Mesenchymal stem cell (in vitro differentiated cells and primary cell): ENCODE results near the gene FOXJ1.
A peak's percentile ranks its signal among the peaks of the same experiment; 100 is the strongest.

Experiments used
- DNase-seq: peaks from one replicate; pipeline ENCODE4 v3.0.0-alpha.2; 2013
- H2AFZ ChIP-seq: one replicate; pipeline ENCODE4 v1.6.1; 2013; ENCODE audit warnings: low read depth, mild to moderate bottlenecking, control low read depth, inconsistent platforms, low read length, moderate library complexity
- H2AK5ac ChIP-seq: 2 replicates; pipeline ENCODE4 v1.6.1; 2013; ENCODE audit warnings: low read length, moderate library complexity, mild to moderate bottlenecking, inconsistent platforms; ENCODE audit not compliant: severe bottlenecking
- H2BK120ac ChIP-seq: one replicate; pipeline ENCODE4 v1.6.1; 2013; ENCODE audit warnings: low read depth, mild to moderate bottlenecking, inconsistent platforms, low read length, moderate library complexity
- H2BK12ac ChIP-seq, 2 experiments: one replicate each; pipeline ENCODE4 v1.6.1; 2013; ENCODE audit warnings: inconsistent platforms in 2 of 2, low read length in 2 of 2, mild to moderate bottlenecking in 2 of 2, moderate library complexity in 2 of 2, control low read depth in 1 of 2
- H2BK15ac ChIP-seq: one replicate; pipeline ENCODE4 v1.6.1; 2013; ENCODE audit warnings: mild to moderate bottlenecking, low read depth, inconsistent platforms; ENCODE audit not compliant: poor library complexity, severe bottlenecking
- H2BK5ac ChIP-seq: 2 replicates; pipeline ENCODE4 v1.6.1; 2013; ENCODE audit warnings: low read depth, mild to moderate bottlenecking, low read length, control low read depth, inconsistent platforms; ENCODE audit not compliant: poor library complexity, severe bottlenecking
- H3K14ac ChIP-seq, 2 experiments: one replicate each; pipeline ENCODE4 v1.6.1; 2013; ENCODE audit warnings: inconsistent platforms in 2 of 2, low read length in 2 of 2, control low read depth in 1 of 2, mild to moderate bottlenecking in 1 of 2, moderate library complexity in 1 of 2
- H3K18ac ChIP-seq, 2 experiments: one replicate each; pipeline ENCODE4 v1.6.1; 2013; ENCODE audit warnings: inconsistent platforms in 2 of 2, low read length in 2 of 2, control low read depth in 1 of 2, low read depth in 1 of 2, mild to moderate bottlenecking in 1 of 2
- H3K23ac ChIP-seq, 2 experiments: one replicate each; pipeline ENCODE4 v1.6.1; 2013; ENCODE audit warnings: inconsistent platforms in 2 of 2, low read length in 2 of 2, mild to moderate bottlenecking in 2 of 2, moderate library complexity in 2 of 2, control low read depth in 1 of 2
- H3K27ac ChIP-seq: 2 replicates; pipeline ENCODE4 v1.5.1; 2013; ENCODE audit warnings: mild to moderate bottlenecking, moderate library complexity, low read length, control low read depth, inconsistent platforms; ENCODE audit not compliant: poor library complexity, severe bottlenecking
- H3K27me3 ChIP-seq, 2 experiments: 2 replicates each; pipeline versions ENCODE4 v1.6.1 to v1.7.0; 2013; ENCODE audit warnings: low read length in 2 of 2, mild to moderate bottlenecking in 2 of 2, moderate library complexity in 2 of 2, control low read depth in 1 of 2, inconsistent platforms in 1 of 2; ENCODE audit not compliant: control insufficient read depth in 1 of 2, insufficient read depth in 1 of 2
- H3K36me3 ChIP-seq, 2 experiments: 2 replicates each; pipeline versions ENCODE4 v1.6.1 to v1.7.0; 2013; ENCODE audit warnings: low read length in 2 of 2, control low read depth in 1 of 2, inconsistent platforms in 1 of 2, low read depth in 1 of 2, mild to moderate bottlenecking in 1 of 2; ENCODE audit not compliant: insufficient read depth in 2 of 2, control insufficient read depth in 1 of 2
- H3K4ac ChIP-seq, 2 experiments: one replicate each; pipeline ENCODE4 v1.6.1; 2013; ENCODE audit warnings: inconsistent platforms in 2 of 2, low read length in 2 of 2, mild to moderate bottlenecking in 2 of 2, moderate library complexity in 2 of 2, control low read depth in 1 of 2, low read depth in 1 of 2
- H3K4me1 ChIP-seq: 2 replicates; pipeline ENCODE4 v1.6.1; 2013; ENCODE audit warnings: low read depth, low read length, control low read depth; ENCODE audit not compliant: control insufficient read depth, insufficient read depth
- H3K4me2 ChIP-seq: 2 replicates; pipeline ENCODE4 v1.6.1; 2013; ENCODE audit warnings: low read length, mild to moderate bottlenecking, inconsistent platforms; ENCODE audit not compliant: poor library complexity, severe bottlenecking
- H3K4me3 ChIP-seq, 2 experiments: 2 replicates each; pipeline versions ENCODE4 v1.5.1 to v1.7.0; 2013; ENCODE audit warnings: low read length in 2 of 2, mild to moderate bottlenecking in 2 of 2, control low read depth in 1 of 2, low read depth in 1 of 2; ENCODE audit not compliant: insufficient read depth in 1 of 2
- H3K79me1 ChIP-seq: replicated peaks from 2 replicates; pipeline ENCODE4 v1.6.1; 2013; ENCODE audit warnings: mild to moderate bottlenecking, control low read depth, low read length, inconsistent platforms; ENCODE audit not compliant: poor library complexity, severe bottlenecking
- H3K9ac ChIP-seq: 2 replicates; pipeline ENCODE4 v1.7.0; 2013; ENCODE audit warnings: mild to moderate bottlenecking, low read length, moderate library complexity
- H3K9me3 ChIP-seq: 2 replicates; pipeline ENCODE4 v1.7.0; 2013; ENCODE audit warnings: mild to moderate bottlenecking, low read length; ENCODE audit not compliant: control insufficient read depth
- H4K8ac ChIP-seq: one replicate; pipeline ENCODE4 v1.6.1; 2013; ENCODE audit warnings: inconsistent platforms, mild to moderate bottlenecking, low read length, moderate library complexity
- H4K91ac ChIP-seq: one replicate; pipeline ENCODE4 v1.6.1; 2013; ENCODE audit warnings: mild to moderate bottlenecking, low read length, inconsistent platforms
- WGBS: methylation state at CpG from one replicate; pipeline ENCODE4 v1.1.7; 2013; ENCODE audit warnings: mixed read lengths; 5-methylcytosine and 5-hydroxymethylcytosine counted together

FOXJ1 gene

DNA sequence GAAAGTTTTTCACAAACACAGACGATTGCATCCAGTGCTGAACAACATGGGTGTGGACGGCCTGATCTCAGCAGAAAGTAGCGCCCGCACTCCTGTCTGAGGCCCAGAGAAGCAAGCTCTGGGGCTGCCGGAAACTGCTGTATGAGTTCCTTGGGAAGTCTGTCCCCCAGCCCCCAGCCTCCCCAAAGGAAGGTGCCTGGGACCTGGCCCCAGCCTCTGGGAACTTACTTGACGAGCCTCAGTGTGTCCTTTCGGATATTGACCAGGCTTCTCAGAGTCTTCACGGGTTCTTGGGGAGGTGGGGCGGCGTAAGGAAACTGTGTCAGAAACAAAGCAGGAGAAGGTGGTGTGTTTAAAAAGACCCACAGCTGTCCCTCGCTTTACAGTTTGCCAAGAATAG is 32.4 kb upstream of the FOXJ1 start:
- Histone ChIP-seq H3K4me1 (no peaks in the 10 kb centered on the region), H4K8ac (no peak overlapping the region), H4K91ac (no peak overlapping the region), H3K4me2 (no peak overlapping the region), H3K18ac (no peak overlapping the region), H2AK5ac (no peak overlapping the region), H3K79me1 (no peaks in the 10 kb centered on the region), H2BK15ac (no peak overlapping the region), H3K23ac (no peak overlapping the region), H3K9me3 (no peaks in the 10 kb centered on the region), H2BK12ac (no peak overlapping the region), H3K9ac (no peak overlapping the region), H3K4me3 (no peak overlapping the region), H3K36me3 (no peaks in the 10 kb centered on the region), H3K27ac (no peak overlapping the region), H3K14ac (no peak overlapping the region), H3K27me3 (no peaks in the 10 kb centered on the region), H3K4ac (no peak overlapping the region), H2AFZ (no peak overlapping the region), H2BK120ac (no peak overlapping the region), H2BK5ac (no peak overlapping the region)
- no peak for DNase-seq
- WGBS, result 91% methylated on average over 11 of the region's 11 CpGs

GRCh38 chr17:76171706-76172105 is 30.7 kb upstream of the FOXJ1 start:
- Histone ChIP-seq H3K14ac (no peak overlapping the region), H2AK5ac (no peak overlapping the region), H3K79me1 (no peaks in the 10 kb centered on the region), H3K9me3 (no peaks in the 10 kb centered on the region), H3K18ac (no peak overlapping the region), H2BK5ac (no peak overlapping the region), H2BK15ac (no peak overlapping the region), H4K91ac (no peak overlapping the region), H2AFZ (no peak overlapping the region), H3K36me3 (peaks cover 0 to 3% of the 10 kb centered on the region in 2 experiments), H3K9ac (no peak overlapping the region), H4K8ac (no peak overlapping the region), H3K23ac (no peak overlapping the region), H2BK12ac (no peak overlapping the region), H3K4me2 (no peak overlapping the region), H3K4ac (no peak overlapping the region), H2BK120ac (no peak overlapping the region), H3K4me1 (no peaks in the 10 kb centered on the region), H3K27ac (no peak overlapping the region), H3K4me3 (no peak overlapping the region), H3K27me3 (no peaks in the 10 kb centered on the region)
- 89% methylated on average over 4 of the region's 4 CpGs for WGBS
- no peak for DNase-seq

- Histone ChIP-seq H2BK12ac (no peak overlapping the region), H3K9ac (no peak overlapping the region), H4K91ac (no peak overlapping the region), H3K14ac (no peak overlapping the region), H3K4ac (no peak overlapping the region), H3K27me3 (no peaks in the 10 kb centered on the region), H2AFZ (no peak overlapping the region), H3K36me3 (peaks cover 0 to 7% of the 10 kb centered on the region in 2 experiments), H2AK5ac (no peak overlapping the region), H3K9me3 (no peaks in the 10 kb centered on the region), H3K79me1 (no peaks in the 10 kb centered on the region), H2BK120ac (no peak overlapping the region), H3K27ac (no peak overlapping the region), H3K18ac (no peak overlapping the region), H4K8ac (no peak overlapping the region), H3K23ac (no peak overlapping the region), H3K4me2 (no peak overlapping the region), H2BK15ac (no peak overlapping the region), H3K4me1 (no peaks in the 10 kb centered on the region), H3K4me3 (no peak overlapping the region), H2BK5ac (no peak overlapping the region)
- 86% methylated on average over 1 of the region's 1 CpG for WGBS
- DNase-seq, result no peak
Measured at GRCh38 chr17:76170114-76170513, 29.1 kb upstream of the FOXJ1 start.

DNA sequence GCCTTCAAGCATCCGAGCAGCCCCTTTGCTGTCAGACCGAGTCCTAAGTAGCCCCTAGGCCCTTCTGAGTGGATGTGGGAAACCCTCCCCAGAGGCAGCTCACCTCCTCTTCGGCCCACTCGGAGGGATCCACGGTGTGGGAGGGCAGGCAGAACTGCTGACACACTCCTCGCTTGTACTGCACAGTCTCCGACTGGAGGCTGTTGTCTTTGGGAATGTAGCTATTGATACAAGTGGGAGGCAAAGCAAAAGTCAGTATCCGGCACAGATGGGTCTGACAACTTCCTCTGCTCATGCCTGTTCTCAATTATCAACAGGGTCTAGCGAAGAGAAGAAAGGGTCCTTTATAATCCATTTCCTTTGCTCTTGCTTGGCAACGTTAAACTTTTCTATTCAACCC is 25.9 kb upstream of the FOXJ1 start:
- Histone ChIP-seq H3K9me3 (no peaks in the 10 kb centered on the region), H3K4me2 (no peak overlapping the region), H3K14ac (peak overlapping the region in 1 of 2 experiments; percentile 7), H4K8ac (no peak overlapping the region), H3K4me1 (no peaks in the 10 kb centered on the region), H3K18ac (no peak overlapping the region), H3K79me1 (no peaks in the 10 kb centered on the region), H3K23ac (peak overlapping the region in 1 of 2 experiments; percentile 62), H4K91ac (no peak overlapping the region), H2BK12ac (no peak overlapping the region), H2BK120ac (no peak overlapping the region), H3K36me3 (peaks cover 0 to 7% of the 10 kb centered on the region in 2 experiments), H3K27ac (no peak overlapping the region), H3K4ac (no peak overlapping the region), H2AFZ (no peak overlapping the region), H2BK5ac (no peak overlapping the region), H2AK5ac (no peak overlapping the region), H3K27me3 (no peaks in the 10 kb centered on the region), H3K4me3 (no peak overlapping the region), H3K9ac (no peak overlapping the region), H2BK15ac (no peak overlapping the region)
- WGBS, result 88% methylated on average over 10 of the region's 10 CpGs
- DNase-seq, result no peak
